ENCODE measurements around the gene DMD.

The DMD gene

DNA sequence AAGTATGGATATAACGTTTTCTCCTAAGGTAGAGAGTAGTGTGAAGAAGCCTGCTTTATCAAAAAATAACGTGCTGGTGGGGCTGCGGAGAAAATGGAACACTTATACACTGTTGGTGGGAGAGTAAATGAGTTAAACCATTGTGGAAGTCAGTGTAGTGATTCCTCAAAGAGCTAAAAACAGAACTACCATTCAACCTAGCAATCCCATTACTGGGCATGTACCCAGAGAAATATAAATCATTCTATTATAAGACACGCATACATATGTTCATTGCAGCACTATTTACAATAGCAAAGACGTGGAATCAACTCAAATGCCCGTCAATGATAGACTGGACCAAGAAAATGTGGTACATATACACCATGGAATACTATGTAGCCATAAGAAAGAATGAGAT is 196.4 kb downstream of the DMD start:
- no peak for DNase-seq

DNA sequence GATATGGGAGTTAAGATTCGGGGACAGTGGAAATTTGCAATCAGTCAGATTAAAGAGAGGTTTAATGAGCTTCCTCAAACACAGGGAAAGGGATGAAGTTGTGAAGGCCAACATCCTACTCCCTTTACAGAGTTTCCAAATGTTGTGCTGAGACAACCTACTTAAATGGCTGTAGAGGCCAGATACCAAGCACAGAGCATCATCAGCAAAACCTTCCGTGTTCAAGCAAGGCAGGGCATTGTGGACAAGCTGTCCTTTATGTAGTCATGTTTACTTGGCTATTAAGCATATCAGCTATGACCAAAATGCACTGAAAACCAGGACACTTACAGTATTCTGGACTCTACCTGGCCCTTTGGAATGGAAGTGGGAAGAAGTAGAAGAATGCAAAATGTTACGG is 197.3 kb downstream of the DMD start:
- no peak for DNase-seq

DNA sequence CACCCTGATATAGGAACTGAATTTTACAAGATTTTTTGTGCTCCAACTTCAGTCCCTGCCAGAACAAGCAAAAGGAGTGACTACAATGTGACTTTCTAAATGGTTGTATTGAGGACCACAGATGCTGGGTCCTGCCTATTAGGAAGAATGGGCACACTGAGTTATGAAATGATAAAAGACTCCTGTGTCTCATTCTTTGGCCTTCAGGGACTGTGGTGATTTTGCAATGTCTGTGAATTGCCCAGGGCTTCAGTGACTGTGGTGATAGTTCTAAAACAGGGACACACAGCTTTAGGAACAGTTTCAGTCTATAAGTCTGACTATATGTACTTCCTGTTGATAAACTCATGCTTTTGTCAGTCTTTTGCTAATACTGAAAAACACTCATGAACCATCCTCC is 210.2 kb downstream of the DMD start:
- DNase-seq = no peak

DNA sequence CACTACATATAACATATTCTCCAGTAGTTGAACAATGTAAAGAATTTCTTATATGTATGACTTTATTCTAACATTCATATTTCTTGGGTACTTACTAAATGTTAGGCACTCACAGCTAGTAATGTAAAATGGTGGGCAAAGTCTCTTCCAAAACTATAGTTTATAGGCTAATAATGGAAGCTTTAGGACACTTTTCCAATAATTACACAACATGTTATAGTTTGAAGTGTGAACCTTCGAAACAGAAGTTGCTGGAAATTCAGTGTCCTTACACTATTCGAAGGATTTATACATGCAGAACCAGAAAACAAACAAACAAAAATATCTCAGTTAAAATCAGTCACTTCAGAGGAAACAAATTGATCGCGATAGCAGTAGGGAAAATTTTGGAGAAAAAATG is 212.6 kb downstream of the DMD start:
- DNase-seq = no peak

DNA sequence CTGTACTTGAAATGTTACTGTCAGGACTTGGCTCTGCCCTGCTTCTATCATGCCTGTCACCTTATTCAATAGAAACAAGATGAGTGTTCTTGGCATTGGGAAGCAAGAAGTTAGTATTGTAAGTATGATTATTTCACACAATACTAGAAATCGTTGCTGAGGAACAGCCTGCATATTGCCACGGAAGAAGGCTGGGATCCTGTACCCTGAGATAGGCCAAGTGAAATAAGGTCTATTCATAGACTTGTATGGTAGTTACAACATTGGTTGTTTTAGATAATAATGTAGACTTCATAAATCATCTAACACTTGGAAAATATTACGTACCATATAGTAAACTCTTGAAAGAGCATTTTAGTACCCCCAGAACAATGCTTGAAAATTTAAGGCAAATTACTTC is 215.9 kb downstream of the DMD start:
- DNase-seq = no peak

DNA sequence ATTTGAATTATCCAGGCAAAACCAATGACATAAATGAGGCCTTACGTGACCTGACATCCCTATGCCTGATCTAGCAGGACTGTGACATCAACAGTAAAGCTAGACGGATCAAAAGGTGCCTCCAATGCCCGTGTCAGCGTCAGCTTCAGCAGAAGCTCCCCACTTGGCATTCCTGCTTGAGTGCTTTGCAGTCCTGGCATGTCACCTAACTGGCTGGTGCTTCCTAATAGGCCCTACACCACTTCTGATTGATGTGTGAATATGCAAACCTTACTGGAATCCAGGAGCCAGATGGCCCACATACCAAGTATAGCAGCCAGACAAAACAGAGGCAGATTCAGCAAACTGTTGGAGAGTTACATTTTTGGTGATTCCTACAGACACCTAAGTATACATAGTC is 224.2 kb downstream of the DMD start:
- no peak for DNase-seq

DNA sequence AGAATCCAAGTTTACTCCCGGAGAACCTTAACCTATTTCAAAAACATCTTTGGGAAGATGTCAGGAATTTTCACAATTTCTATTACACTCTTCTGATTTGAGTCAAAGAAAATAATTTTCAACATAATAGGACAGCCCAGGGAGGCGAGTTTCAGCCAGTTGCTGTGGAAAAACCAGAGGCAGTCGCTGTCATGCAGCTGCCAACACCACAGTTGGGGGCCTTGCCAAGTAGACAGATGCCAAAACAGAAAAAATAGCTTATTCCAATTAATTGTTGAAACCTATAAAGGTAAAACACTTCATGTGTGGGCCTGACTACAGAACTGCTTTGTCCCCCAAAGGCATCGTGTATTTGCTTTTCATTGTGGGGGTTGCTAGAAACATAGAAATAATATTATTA is 225.8 kb downstream of the DMD start:
- DNase-seq = no peak

DNA sequence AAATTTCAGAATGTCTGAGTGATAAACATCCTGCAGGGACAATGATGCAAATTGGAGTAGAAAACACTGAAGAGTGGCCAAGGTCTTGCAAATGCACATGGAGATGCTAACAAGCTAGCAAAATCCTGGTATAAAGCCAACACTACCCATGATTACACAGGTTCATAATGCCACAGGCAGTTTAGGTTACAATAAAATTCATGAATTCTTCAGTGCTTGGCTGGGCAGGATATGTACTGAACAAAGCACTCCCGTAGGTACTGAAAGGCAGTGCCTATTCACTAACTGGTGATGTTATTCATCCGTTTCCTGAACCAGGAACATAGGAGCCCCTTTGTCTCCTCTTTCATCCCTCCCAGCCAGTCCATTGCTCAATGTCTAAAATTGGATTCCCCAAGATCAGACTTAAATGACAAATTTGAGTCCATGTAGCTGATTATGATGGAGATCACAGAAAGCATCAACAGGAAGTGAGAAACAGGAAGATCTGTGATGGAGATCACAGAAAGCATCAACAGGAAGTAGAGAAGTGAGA is 244.5 kb downstream of the DMD start:
- DNase-seq = no peak

DNA sequence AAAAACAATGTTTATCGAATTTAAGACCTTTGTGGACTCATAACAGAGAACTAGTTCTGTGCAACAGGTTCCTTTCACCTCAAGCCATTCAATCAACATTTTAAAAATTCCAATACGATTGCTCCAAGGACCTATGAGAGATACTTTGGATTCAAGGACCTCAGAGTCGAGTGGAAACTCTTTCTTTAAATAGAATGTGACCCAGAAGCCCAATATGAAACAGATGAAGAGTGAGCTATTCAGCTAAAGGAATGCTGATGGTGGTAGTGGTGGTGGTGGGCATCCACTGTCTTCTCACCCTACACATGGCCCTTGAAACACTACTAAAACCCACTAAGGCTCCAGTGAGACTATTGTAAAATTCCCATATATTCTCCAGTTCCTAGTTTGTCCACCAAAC is 257.2 kb downstream of the DMD start:
- DNase-seq = no peak

DNA sequence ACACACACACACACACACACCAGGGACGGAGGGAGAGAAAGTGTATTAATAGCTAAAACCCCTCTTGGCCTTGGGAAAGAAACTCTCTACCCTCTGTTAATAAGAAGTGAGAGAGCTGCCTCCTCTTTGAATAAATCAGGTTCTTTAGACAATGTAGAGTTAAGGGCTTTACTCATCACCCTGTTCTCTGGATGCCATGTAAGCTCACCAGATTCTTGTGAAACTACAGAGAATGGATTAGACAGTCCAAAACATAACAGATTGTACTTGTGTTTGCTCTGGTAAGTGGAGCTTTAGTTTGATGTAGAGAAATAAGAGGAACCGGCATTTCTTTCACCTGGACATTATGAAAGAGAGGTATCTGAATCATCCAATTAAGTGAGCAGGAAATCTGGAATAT is 263.2 kb downstream of the DMD start:
- no peak for DNase-seq

DNA sequence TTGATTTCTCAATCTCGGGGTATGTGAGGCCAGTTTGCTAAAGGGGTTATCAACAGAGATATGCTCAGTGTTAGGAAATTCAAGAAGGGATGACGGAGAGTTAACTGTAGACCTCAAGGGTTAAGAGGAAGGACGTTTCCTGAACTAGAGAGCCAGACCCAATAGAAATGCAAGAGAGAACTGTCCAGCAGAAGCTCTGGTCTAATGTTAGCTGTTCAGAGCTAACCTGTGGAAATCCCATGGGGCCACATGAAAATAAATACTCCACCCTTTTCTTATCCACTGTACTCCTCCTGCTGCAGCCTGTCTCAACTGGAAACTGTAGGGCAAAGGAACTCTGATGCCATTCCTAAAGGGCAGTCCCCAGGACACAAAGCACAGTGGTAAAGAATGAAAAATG is 274.3 kb downstream of the DMD start:
- no peak for DNase-seq

DNA sequence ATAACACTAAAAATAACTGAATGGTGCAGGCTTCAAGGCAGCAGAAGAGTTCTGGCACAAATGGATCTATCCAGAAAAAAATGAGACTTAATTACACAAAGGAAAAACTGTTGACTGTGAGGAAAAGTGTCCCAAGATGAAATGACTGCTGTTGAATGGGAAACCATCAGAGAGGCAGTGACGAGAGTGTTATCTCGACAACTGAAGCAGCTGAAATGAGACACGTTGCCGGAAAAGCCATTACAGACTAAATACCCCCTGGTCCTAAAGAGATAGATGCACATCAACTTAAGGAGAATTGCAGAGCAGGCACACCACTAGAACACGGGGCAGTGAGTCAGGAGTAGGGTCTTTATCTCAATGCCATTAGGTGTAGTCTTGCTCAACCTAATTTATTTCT is 277.8 kb downstream of the DMD start:
- DNase-seq = no peak

DNA sequence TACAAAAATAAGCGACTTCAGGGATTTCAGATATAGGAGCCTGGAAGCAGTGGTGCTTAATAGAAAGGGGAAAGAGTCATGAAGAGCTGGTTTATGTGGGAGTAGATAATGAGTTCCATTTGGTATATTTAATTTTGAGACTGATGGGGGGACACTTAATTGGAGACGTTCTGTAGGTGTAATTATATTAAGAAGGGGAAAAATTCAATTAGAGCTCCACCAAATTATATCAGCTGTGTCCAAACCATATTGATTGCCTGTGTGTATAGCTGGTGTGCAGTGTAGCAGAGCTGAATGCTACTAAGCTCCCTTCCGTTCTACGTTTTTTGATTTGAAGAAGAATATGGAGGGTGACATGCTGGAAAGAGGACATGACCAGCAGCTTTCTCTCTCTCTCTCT is 282.3 kb downstream of the DMD start:
- DNase-seq = no peak

DNA sequence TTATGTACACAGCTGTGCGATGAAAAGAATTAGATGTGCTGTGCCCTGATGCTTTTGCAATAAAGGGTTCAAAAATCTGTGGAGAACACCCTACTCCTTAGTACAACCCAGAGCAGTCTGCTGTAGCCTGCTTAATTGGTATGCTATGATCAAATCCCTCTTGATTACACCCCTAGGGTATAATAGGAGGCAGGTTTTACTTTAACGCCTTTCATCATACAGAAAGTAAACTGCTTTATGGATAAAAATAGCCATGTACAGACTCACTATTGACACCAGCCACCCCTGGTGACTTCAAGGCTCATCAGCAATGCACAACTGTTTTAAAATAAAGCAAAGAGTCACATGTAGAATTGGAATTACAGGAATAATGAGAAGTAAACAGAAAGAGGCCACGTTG is 315.3 kb downstream of the DMD start:
- no peak for DNase-seq

DNA sequence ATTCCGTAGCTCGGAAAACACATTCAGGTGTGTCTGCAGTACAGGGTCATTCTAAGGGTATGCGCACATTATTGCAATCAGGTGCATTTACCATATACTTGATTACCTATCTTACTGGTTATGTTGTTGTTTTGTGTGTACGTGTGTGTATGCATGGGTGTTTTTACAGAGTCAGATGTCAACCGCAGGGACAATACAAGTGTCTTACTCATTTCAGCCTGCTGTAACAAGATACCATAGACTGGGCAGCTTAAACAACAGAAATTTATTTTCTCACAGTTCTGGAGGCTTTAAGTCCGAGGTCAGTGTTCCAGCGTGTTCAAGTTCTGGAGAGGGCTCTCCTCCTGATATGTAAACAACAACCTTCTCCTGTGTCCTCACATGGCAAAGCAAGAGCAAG is 316.7 kb downstream of the DMD start:
- DNase-seq = no peak

DNA sequence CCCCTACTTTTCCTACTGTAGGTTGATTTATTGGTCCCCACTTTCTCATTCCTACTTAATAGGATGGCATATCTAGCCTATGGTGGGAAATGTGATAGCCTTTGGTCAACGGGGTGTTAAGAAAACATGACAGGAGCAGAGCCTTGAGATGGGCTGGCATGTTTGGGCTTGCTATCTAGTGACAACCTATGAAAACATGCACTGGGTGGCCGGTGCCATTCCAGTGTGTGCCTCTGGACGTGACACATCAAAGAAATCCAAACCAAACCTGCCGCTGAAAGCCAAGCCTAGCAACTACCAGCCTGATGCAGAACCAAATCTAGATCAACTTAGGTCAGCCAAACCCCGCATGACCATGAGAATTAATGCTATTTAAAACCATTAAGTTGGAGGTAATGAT is 317.6 kb downstream of the DMD start:
- DNase-seq = no peak

DNA sequence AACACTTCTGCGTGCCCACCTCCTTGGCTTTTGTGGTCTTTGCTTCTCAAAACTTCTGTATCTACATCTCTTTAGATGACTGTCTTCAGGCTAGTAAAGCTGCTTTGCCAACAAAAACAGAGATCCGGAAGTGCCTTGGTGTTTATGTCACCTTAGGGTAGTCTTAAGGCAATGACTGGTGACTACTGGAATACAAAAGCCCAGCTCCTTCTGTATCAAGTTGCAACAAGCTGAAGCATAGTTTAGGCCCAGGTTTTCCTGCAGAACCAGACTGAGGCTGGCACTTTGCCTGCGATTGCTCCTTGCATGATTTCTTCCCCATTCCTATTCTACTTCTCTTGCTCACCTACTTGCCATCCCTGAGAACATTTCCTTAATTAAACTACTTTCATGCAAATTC is 333.8 kb downstream of the DMD start:
- DNase-seq = no peak

DNA sequence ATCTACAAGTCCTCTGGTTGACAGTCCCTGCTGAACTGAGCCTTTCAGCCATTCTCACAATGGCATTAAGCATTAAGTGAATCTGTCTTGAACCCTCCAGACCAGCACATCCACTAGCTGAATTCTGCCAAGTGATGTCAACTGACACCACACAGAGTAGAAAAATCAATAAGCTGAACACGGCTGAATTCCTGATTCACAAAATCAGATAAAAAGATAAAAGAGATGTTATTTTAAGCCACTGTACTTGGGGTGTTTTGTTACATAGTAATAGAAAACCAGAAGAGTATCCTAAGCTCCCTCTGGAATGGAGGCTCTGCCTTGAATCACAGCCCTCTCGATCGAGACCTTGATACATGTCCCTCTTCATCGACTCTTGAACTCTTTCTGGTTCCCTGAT is 336.5 kb downstream of the DMD start:
- DNase-seq = no peak

DNA sequence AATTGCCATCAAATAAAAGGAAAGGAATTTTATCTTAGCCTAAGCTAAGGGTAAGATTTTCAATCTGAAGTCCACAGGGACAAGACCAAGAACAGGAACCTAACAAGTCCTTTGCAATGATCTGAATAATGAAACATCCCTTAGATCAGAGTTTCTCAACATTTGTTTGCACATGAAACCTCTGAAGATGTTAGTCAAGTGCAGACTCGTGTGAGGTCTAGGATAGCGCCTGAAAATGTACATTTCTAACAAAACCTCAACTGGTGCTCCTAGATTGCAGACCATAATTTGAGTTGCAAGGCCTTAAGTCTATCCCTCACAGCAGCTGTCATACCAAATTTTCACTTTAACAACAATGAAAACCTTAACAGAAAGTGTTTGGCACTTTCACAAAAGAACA is 337.6 kb downstream of the DMD start:
- DNase-seq = no peak

DNA sequence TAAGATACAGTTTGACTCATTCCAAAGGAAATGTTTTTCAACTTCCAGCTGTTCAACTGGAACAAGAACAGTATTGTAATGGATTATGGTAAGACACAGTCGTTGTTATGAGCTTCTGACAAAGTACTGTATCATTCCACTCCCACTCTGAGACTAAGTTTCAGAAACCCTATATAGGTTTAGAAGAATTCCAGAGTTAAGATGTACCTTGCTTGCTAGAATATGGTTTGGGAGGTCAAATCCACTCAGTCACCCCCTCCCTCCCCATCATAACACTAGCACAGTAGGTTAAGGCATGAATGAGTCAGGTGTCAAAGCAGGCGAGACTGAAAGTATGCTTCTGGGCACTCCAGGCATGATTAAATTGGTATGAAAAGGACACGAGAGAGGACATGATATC is 339.7 kb downstream of the DMD start:
- no peak for DNase-seq

DNA sequence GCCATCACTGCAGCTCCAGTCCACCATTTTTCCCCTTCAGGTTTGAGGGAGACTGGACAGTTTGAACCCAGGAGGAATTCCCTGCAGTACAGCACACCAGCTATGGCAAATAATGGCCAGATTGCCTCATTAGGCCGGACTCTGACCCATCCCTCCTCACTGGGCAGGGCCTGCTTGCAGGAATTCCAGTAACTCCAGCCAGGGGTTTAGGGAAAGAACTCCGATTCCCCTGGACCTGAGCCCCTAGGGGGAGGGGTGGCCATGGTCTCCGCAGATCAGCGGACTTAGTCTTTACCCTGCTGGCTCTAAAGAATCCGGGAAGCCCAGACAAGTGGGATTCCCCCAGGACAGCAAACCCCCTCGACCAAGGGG is 342.8 kb downstream of the DMD start:
- no peak for DNase-seq

DNA sequence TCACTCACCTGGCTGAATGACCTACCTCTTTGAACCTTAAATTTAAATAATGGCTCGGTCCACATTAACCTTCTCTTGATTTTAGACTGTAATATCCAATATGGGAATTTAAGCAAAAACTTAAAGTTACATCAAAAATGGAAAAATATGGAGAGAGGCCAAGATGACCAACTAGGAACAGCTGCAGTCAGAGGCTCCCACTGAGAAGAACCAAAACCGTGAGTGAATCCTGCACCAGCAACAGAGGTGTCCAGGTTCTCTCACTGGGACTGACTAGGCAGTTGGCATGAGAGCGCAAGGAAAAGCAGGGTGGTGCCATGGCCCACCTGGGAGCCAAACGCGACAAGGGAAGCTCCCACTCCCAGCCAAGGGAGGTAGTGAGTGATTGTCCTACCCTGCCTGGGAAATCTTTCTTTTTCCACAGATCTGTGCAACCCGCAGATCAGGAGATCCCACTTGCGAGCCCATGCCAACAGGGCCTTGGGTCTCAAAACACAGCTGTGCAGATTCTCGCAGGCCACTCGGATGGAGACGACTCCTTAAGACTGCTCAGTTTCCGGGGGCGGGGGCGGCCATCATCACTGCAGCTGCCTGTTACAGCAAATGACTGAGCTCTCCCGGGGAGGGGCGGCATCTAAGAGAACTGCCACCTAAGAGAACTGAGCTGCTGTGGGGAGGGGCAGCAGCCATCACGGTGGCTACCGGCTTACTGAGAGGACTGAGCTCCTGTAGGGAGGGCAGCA is 343.4 kb downstream of the DMD start:
- DNase-seq = no peak

DNA sequence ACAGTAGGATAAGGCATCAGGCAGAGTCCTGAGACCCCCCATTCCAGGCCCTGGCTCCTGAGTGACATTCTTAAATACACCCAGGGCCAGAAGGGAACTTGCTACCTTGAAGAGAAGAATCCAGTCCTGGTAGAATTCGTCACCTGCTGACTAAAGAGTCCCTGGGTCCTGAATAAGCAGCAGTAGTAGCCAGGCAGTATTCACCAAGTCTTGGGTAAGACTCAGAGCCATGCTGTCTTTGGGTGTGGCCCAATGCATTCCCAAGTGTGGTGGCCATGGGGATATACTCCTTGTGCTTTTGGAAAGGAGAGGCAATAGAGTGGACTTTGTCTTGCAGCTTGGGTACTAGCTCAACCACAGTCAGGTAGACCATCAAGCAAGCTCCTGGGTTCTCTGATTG is 359.1 kb downstream of the DMD start:
- no peak for DNase-seq

DNA sequence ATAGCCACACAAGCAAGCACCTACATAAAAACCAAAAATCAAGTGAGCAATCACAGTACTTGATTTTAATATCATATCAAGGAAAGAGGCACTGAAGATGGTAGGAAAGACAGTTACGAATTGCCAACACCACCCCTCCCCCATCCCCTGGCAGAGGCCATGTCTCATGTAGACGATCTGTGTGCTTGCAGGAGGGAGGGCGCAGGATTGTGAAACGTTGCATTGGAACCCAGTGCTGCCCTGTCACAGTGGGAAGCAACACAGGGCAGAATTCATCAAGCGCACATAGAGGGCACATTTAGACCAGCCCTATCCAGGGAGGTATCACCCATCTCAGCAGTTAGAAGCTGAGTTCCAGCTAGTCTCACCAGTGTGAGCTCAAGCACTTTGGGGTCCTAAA is 359.8 kb downstream of the DMD start:
- DNase-seq = no peak

DNA sequence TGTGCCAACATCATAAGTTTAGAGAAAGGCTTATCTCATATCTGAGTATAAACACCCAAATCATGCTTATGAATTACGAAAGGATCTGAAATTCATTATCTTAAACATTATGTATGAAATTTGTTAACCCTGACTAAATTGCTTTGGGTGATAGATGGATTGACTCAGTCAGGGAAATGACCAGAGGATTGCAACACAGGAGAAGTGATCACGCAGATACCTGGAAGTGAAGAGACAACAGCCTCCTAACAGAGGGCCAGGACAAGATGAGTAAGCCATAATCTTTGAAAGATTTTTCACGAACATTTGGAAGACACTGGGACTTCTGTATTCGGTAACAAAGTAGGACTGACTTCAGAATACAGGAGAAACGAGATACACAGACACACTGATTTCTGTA is 363.4 kb downstream of the DMD start:
- DNase-seq = no peak

All from inflammatory macrophage (primary cell).